H9 (cell line): ENCODE measurements around the gene KCNH2. TPM values are rescaled to one million over a fixed set of nuclear protein-coding genes. Genes with fewer than 3 reads are reported as not detected.
A peak's percentile ranks its signal among the peaks of the same experiment; 100 is the strongest.

Source experiments
- DNase-seq: peaks from one replicate; pipeline ENCODE4 v3.0.0-alpha.2; 2017
- H2AFZ ChIP-seq: one replicate; pipeline ENCODE4 v1.6.1; 2013; ENCODE audit warnings: mild to moderate bottlenecking, low read length, control low read depth, moderate library complexity
- H2AK5ac ChIP-seq: 2 replicates; pipeline ENCODE4 v1.6.1; 2013; ENCODE audit warnings: low read length, control low read depth, mixed read lengths; ENCODE audit not compliant: insufficient read length
- H2BK120ac ChIP-seq: one replicate; pipeline ENCODE4 v1.6.1; 2013; ENCODE audit warnings: low read depth, mild to moderate bottlenecking, low read length, control low read depth, inconsistent platforms; ENCODE audit not compliant: poor library complexity, severe bottlenecking
- H2BK12ac ChIP-seq: 2 replicates; pipeline ENCODE4 v1.6.1; 2013; ENCODE audit warnings: low read length, control low read depth, mixed read lengths, low read depth; ENCODE audit not compliant: insufficient read length
- H2BK15ac ChIP-seq: 2 replicates; pipeline ENCODE4 v1.6.1; 2013; ENCODE audit warnings: low read depth, low read length, control low read depth
- H2BK20ac ChIP-seq: one replicate; pipeline ENCODE4 v1.6.1; 2013; ENCODE audit warnings: low read depth, mild to moderate bottlenecking, low read length, control low read depth, inconsistent platforms; ENCODE audit not compliant: poor library complexity, severe bottlenecking
- H2BK5ac ChIP-seq: 2 replicates; pipeline ENCODE4 v1.6.1; 2013; ENCODE audit warnings: low read length, control low read depth, mixed read lengths; ENCODE audit not compliant: insufficient read length
- H3K14ac ChIP-seq: 2 replicates; pipeline ENCODE4 v1.6.1; 2013; ENCODE audit warnings: low read length, control low read depth; ENCODE audit not compliant: insufficient read depth
- H3K18ac ChIP-seq: 2 replicates; pipeline ENCODE4 v1.6.1; 2013; ENCODE audit warnings: low read depth, mild to moderate bottlenecking, mixed read lengths, low read length, control low read depth; ENCODE audit not compliant: insufficient read length
- H3K23ac ChIP-seq: 2 replicates; pipeline ENCODE4 v1.6.1; 2013; ENCODE audit warnings: low read length, control low read depth, mixed read lengths, low read depth; ENCODE audit not compliant: insufficient read length
- H3K23me2 ChIP-seq: 2 replicates; pipeline ENCODE4 v1.6.1; 2013; ENCODE audit warnings: low read depth, mild to moderate bottlenecking, mixed read lengths, low read length, control low read depth; ENCODE audit not compliant: insufficient read length, poor library complexity, severe bottlenecking
- H3K27ac ChIP-seq: 2 replicates; pipeline ENCODE4 v1.5.1; 2013; ENCODE audit warnings: low read length, control low read depth, mixed read lengths, low read depth; ENCODE audit not compliant: insufficient read length
- H3K27me3 ChIP-seq: 2 replicates; pipeline ENCODE4 v1.6.1; 2013; ENCODE audit warnings: low read length, control low read depth, inconsistent platforms; ENCODE audit not compliant: insufficient read depth
- H3K4ac ChIP-seq: 2 replicates; pipeline ENCODE4 v1.6.1; 2013; ENCODE audit warnings: low read depth, mild to moderate bottlenecking, control low read depth, inconsistent platforms, low read length, moderate library complexity
- H3K4me1 ChIP-seq: 2 replicates; pipeline ENCODE4 v1.6.1; 2013; ENCODE audit warnings: low read length, control low read depth, inconsistent platforms; ENCODE audit not compliant: insufficient read depth
- H3K4me2 ChIP-seq: 2 replicates; pipeline ENCODE4 v1.6.1; 2013; ENCODE audit warnings: low read length, control low read depth, mixed read lengths; ENCODE audit not compliant: insufficient read length, insufficient read depth
- H3K56ac ChIP-seq: 2 replicates; pipeline ENCODE4 v1.6.1; 2013; ENCODE audit warnings: low read depth, mild to moderate bottlenecking, mixed read lengths, low read length, control low read depth; ENCODE audit not compliant: insufficient read length
- H3K79me1 ChIP-seq: 2 replicates; pipeline ENCODE4 v1.6.1; 2013; ENCODE audit warnings: low read depth, mild to moderate bottlenecking, moderate library complexity, low read length, control low read depth, inconsistent platforms; ENCODE audit not compliant: insufficient read depth, poor library complexity, severe bottlenecking
- H3K79me2 ChIP-seq: 2 replicates; pipeline ENCODE4 v1.6.1; 2013; ENCODE audit warnings: low read length, control low read depth, inconsistent platforms; ENCODE audit not compliant: insufficient read depth
- H3K9ac ChIP-seq: 2 replicates; pipeline ENCODE4 v1.6.1; 2013; ENCODE audit warnings: low read length, control low read depth, mixed read lengths; ENCODE audit not compliant: insufficient read length; ENCODE audit errors: extremely low read depth
- H3K9me3 ChIP-seq: one replicate; pipeline ENCODE4 v1.6.1; 2013; ENCODE audit warnings: low read depth, low read length, inconsistent platforms; ENCODE audit not compliant: control insufficient read depth
- H3T11ph ChIP-seq: one replicate; pipeline ENCODE4 v1.6.1; 2013; ENCODE audit warnings: mild to moderate bottlenecking, low read length, control low read depth, inconsistent platforms
- H4K20me1 ChIP-seq: one replicate; pipeline ENCODE4 v1.6.1; 2013; ENCODE audit not compliant: control insufficient read depth, insufficient read length, insufficient read depth
- H4K5ac ChIP-seq: 2 replicates; pipeline ENCODE4 v1.6.1; 2013; ENCODE audit warnings: low read depth, mild to moderate bottlenecking, mixed read lengths, low read length, control low read depth; ENCODE audit not compliant: insufficient read length
- H4K8ac ChIP-seq: replicated peaks from 2 replicates; pipeline ENCODE4 v1.6.1; 2013; ENCODE audit warnings: low read length, control low read depth, mixed read lengths, low read depth; ENCODE audit not compliant: insufficient read length
- H4K91ac ChIP-seq: 2 replicates; pipeline ENCODE4 v1.6.1; 2013; ENCODE audit warnings: low read depth, mild to moderate bottlenecking, moderate library complexity, mixed read lengths, low read length, control low read depth; ENCODE audit not compliant: insufficient read length
- H3K27ac Mint-ChIP-seq, 3 experiments: 2 replicates in 2 of 3; 3 replicates in 1 of 3; pipeline ENCODE4 v1.8.0; 2020 to 2021; ENCODE audit warnings: mixed read lengths in 3 of 3, mild to moderate bottlenecking in 1 of 3, moderate library complexity in 1 of 3
- H3K27me3 Mint-ChIP-seq: 2 replicates; pipeline ENCODE4 v1.8.0; 2021; ENCODE audit warnings: low read depth, mild to moderate bottlenecking, moderate library complexity, mixed read lengths
- H3K36me3 Mint-ChIP-seq, 3 experiments: 2 replicates in 2 of 3; 3 replicates in 1 of 3; pipeline ENCODE4 v1.8.0; 2020 to 2021; ENCODE audit warnings: low read depth in 3 of 3, mixed read lengths in 3 of 3; ENCODE audit not compliant: insufficient read depth in 1 of 3
- H3K4me1 Mint-ChIP-seq, 2 experiments: 2 replicates each; pipeline ENCODE4 v1.8.0; 2020; ENCODE audit warnings: mixed read lengths in 2 of 2
- H3K4me3 Mint-ChIP-seq, 2 experiments: 2 replicates in 1 of 2; 3 replicates in 1 of 2; pipeline ENCODE4 v1.8.0; 2020 to 2021; ENCODE audit warnings: mild to moderate bottlenecking in 2 of 2, mixed read lengths in 2 of 2, moderate library complexity in 1 of 2
- H3K9me3 Mint-ChIP-seq, 2 experiments: 2 replicates in 1 of 2; 3 replicates in 1 of 2; pipeline ENCODE4 v1.8.0; 2020; ENCODE audit warnings: mild to moderate bottlenecking in 2 of 2, mixed read lengths in 2 of 2, moderate library complexity in 1 of 2
- WGBS: extraction: QIAGEN DNeasy Blood & Tissue Kit; methylation state at CpG from one replicate; pipeline ENCODE4 v1.1.7; 2013; ENCODE audit warnings: missing lambda C conversion rate, low lambda C conversion rate, mixed read lengths; ENCODE audit not compliant: insufficient read length; ENCODE audit errors: extremely low coverage; 5-methylcytosine and 5-hydroxymethylcytosine counted together
- total RNA-seq: library from RNA; stranded (reverse); gene quantifications from 2 replicates; pipeline ENCODE4 v1.2.1, GENCODE V29; 2021
- TF ChIP-seq, protein P1 (sequence below): fragments of 200-600 bp; sonication (generic); conservative IDR thresholded peaks from 3 replicates; pipeline ENCODE4 v1.8.0; 2021; ENCODE audit warnings: antibody characterized with exemption, mild to moderate bottlenecking

KCNH2 gene
- total RNA-seq, 1 experiment from 2014 or later: 4.5 TPM

DNA sequence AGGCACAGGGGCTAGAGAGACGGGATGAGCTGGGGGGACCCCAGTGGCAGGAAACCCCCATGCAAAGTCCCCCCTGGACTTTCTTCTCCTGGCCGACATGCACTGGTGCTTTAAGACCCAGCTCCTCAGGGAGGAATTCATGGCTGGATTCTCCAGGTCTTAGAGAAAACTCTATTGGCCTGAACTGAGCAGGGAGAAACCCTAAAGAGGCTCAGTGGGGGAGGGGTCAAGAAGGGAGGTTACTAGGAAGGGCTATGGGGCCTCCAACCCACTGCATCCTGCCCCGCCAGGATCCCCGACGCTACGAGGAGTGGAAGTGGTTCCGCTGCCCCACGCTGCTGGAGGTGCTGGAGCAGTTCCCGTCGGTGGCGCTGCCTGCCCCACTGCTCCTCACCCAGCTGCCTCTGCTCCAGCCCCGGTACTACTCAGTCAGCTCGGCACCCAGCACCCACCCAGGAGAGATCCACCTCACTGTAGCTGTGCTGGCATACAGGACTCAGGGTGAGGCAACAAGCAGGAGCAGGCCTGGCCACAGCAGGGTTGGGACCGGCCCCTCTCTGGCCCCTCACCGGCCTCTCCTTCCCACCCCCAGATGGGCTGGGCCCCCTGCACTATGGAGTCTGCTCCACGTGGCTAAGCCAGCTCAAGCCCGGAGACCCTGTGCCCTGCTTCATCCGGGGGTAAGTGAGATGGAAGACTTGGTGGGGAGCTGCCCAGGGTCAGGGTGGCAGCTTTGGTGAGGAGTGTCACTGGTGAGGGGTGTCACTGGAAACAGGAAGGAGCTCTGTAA, 32.4 kb upstream of the KCNH2 start:
- peak overlapping the region; percentile 74 for H3K14ac ChIP-seq
- peak overlapping the region; percentile 9 for H3K4me2 ChIP-seq
- H4K20me1 ChIP-seq: no peaks in the 10 kb centered on the region
- H3T11ph ChIP-seq: no peak overlapping the region
- H3K56ac ChIP-seq: no peak overlapping the region
- no peak overlapping the region for H3K27ac ChIP-seq
- H3K79me2 ChIP-seq: no peaks in the 10 kb centered on the region
- H3K4me3 Mint-ChIP-seq: peak overlapping the region; percentile 49 to 70
- no peak overlapping the region for H3K9ac ChIP-seq
- no peak overlapping the region for H2BK12ac ChIP-seq
- H3K23ac ChIP-seq: no peak overlapping the region
- H3K27me3 Mint-ChIP-seq: peaks cover 33% of the 10 kb centered on the region
- TF ChIP-seq, protein P1, sequence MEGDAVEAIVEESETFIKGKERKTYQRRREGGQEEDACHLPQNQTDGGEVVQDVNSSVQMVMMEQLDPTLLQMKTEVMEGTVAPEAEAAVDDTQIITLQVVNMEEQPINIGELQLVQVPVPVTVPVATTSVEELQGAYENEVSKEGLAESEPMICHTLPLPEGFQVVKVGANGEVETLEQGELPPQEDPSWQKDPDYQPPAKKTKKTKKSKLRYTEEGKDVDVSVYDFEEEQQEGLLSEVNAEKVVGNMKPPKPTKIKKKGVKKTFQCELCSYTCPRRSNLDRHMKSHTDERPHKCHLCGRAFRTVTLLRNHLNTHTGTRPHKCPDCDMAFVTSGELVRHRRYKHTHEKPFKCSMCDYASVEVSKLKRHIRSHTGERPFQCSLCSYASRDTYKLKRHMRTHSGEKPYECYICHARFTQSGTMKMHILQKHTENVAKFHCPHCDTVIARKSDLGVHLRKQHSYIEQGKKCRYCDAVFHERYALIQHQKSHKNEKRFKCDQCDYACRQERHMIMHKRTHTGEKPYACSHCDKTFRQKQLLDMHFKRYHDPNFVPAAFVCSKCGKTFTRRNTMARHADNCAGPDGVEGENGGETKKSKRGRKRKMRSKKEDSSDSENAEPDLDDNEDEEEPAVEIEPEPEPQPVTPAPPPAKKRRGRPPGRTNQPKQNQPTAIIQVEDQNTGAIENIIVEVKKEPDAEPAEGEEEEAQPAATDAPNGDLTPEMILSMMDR: no peak
- no peak overlapping the region for H4K91ac ChIP-seq
- no peaks in the 10 kb centered on the region for H3K27me3 ChIP-seq
- no CpG with 5 or more reads among the region's 18 CpGs for WGBS
- no peak overlapping the region for H3K4ac ChIP-seq
- peaks cover 1 to 6% (median 5%) of the 10 kb centered on the region in 3 experiments; a peak in 5 of 7 replicates for H3K36me3 Mint-ChIP-seq
- H2AFZ ChIP-seq: no peak overlapping the region
- H2BK20ac ChIP-seq: no peak overlapping the region
- DNase-seq: peak; percentile 49
- H2BK120ac ChIP-seq: no peak overlapping the region
- no peaks in the 10 kb centered on the region for H3K9me3 ChIP-seq
- peaks cover 4% of the 10 kb centered on the region; the same call in 1 of the 2 replicates for H3K4me1 ChIP-seq
- no peaks in the 10 kb centered on the region for H3K9me3 Mint-ChIP-seq
- no peak overlapping the region for H2AK5ac ChIP-seq
- peaks cover 21 to 49% of the 10 kb centered on the region in 2 experiments for H3K4me1 Mint-ChIP-seq
- no peak overlapping the region for H4K8ac ChIP-seq
- peaks cover 4% of the 10 kb centered on the region for H3K23me2 ChIP-seq
- H2BK5ac ChIP-seq: no peak overlapping the region
- peak overlapping the region; percentile 77 for H3K18ac ChIP-seq
- no peak overlapping the region for H2BK15ac ChIP-seq
- H4K5ac ChIP-seq: no peak overlapping the region
- peak overlapping the region in 1 of 3 experiments; percentile 92; a peak in 2 of 7 replicates for H3K27ac Mint-ChIP-seq
- H3K79me1 ChIP-seq: no peaks in the 10 kb centered on the region
